ENCODE measurements around the gene ERC2.

- TF ChIP-seq EP300 (IDR thresholded peaks at IDR 0.05; ENCODE audit: borderline replicate concordance), result no peak
- TF ChIP-seq EGR1 (IDR thresholded peaks at IDR 0.05), result no peak
- no peak for TF ChIP-seq RAD21 (IDR thresholded peaks at IDR 0.05; ENCODE audit: low read depth)
These were observed 895.5 kb downstream of the ERC2 start for GRCh38 chr3:55572816-55573215.

All from Ishikawa (cell line).